HG03378 (cell line): ENCODE data around the gene ZNF519.

Experiments
- ATAC-seq: cut with Tn5 transposase; IDR thresholded peaks from one replicate; pipeline ENCODE4 v1.9.1; 2021; ENCODE audit warnings: mild to moderate bottlenecking, moderate library complexity; ENCODE audit not compliant: unreplicated experiment

The ZNF519 gene

GRCh38 chr18:14100503-14101286 lies 31.5 kb downstream of the ZNF519 start:
- no peak for ATAC-seq

- no peak for ATAC-seq
Measured at GRCh38 chr18:14098428-14098827, 33.8 kb downstream of the ZNF519 start.

- ATAC-seq: no peak
Measured at GRCh38 chr18:14097761-14098160, 34.5 kb downstream of the ZNF519 start.

- ATAC-seq: no peak
Measured at GRCh38 chr18:14093307-14093915, 38.8 kb downstream of the ZNF519 start.

- no peak for ATAC-seq
Measured at GRCh38 chr18:14092625-14093306, 39.5 kb downstream of the ZNF519 start.

- no peak for ATAC-seq
Measured at GRCh38 chr18:14089781-14090180, 42.5 kb downstream of the ZNF519 start.

GRCh38 chr18:14089191-14089590 lies 43.0 kb downstream of the ZNF519 start:
- ATAC-seq: no peak

- ATAC-seq: peak; percentile 52
Measured at GRCh38 chr18:14086458-14087231, 45.6 kb downstream of the ZNF519 start.

GRCh38 chr18:14085770-14086457 lies 46.3 kb downstream of the ZNF519 start:
- no peak for ATAC-seq

GRCh38 chr18:14075196-14075595 lies 57.0 kb downstream of the ZNF519 start:
- no peak for ATAC-seq

- ATAC-seq: no peak
Measured at GRCh38 chr18:14074187-14074586, 58.0 kb downstream of the ZNF519 start.

- no peak for ATAC-seq
Measured at GRCh38 chr18:14053661-14054060, 78.6 kb downstream of the ZNF519 start.
